ENCODE measurements around the gene MOGAT2. TPM values are rescaled to one million over a fixed set of nuclear protein-coding genes. Genes with fewer than 3 reads are reported as not detected.

MOGAT2 gene
- not detected in 2 replicates for total RNA-seq (2012; rRNA removed)
- polyA plus RNA-seq (2012; rRNA removed), result not detected in 2 replicates
- polyA plus RNA-seq (2012; cell fraction: cytosol; rRNA removed), result not detected in 2 replicates
- not detected in 2 replicates for polyA plus RNA-seq (2012; cell fraction: nucleus; rRNA removed; ENCODE audit: low replicate concordance)
- Bru-seq, nascent RNA, result percentile 6 among the genes with signal in this experiment
- not detected for BruChase-seq, experiment 1, labeled RNA remaining after a 6-hour chase
- not detected for BruChase-seq, experiment 2, labeled RNA remaining after a 2-hour chase
- long read RNA-seq, result 0 reads

DNA sequence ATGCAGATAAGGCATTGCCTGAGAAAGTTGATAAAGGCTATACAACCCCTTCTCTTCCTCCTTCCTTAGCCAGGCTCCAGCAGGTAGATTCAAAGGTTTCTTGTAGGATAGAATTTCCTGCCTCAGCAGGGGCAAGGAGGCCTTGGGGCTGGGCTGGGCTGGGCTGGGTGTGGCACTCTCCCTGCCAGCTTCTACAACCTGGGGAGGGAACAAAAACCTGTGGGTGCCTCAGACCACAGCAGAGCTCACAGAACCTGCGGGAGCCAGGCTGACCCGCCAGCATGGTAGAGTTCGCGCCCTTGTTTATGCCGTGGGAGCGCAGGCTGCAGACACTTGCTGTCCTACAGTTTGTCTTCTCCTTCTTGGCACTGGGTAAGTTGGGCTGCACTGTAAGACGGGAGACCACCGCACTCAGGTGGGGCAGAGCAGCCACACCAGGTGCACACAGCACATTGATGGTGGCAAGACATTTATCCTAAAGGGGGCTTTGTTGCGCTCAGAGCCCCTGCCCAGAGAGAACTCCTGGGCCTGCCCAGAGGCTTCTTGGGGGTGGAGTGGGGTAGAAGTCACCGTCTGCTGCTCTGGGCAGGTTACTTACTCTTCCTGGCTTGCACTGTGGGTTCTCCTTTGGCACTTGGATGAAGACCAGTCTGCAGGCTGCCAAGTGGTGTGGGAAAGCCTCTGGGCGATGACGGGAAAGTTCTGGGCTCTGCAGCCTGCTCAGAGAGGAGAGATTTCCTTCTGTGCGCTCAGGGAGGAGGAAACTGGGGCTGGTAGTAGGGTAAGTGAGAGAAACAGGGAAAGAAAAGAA lies at the start of gene MOGAT2:
TSS of gene MOGAT2 (plus strand) at position 231 of the 811 bp plus-strand sequence. CDS start at position 282, 51 bp downstream.
- Histone ChIP-seq H3K56ac (ENCODE audit: extremely low read depth, insufficient read depth, low read length) (no peak within 1 kb of the TSS), H3K4ac (ENCODE audit: low read depth, low read length) (no peak within 1 kb of the TSS), H2AFZ (replicated peaks; ENCODE audit: low read length, poor library complexity) (no peak within 1 kb of the TSS), H2AK9ac (replicated peaks; ENCODE audit: low read depth, low read length, poor library complexity) (no peak within 1 kb of the TSS), H3K4me3 (ENCODE audit: insufficient read depth, low read depth, low read length) (no peak within 1 kb of the TSS), H3K79me1 (ENCODE audit: low read depth in 1 of 2, low read length in 2 of 2) (no peaks in the 10 kb centered on the region), H2AK5ac (ENCODE audit: low read depth, low read length) (no peak within 1 kb of the TSS; the same call in 1 of the 2 replicates), H3K27ac (ENCODE audit: insufficient read depth, low read length) (no peak within 1 kb of the TSS), H4K8ac (ENCODE audit: low read depth in 2 of 2, low read length in 2 of 2) (no peak within 1 kb of the TSS), H2BK20ac (ENCODE audit: low read depth, low read length) (no peak within 1 kb of the TSS), H4K20me1 (ENCODE audit: insufficient read depth, low read length) (no peaks in the 10 kb centered on the region; the same call in 1 of the 2 replicates), H4K91ac (ENCODE audit: insufficient read depth, low read depth, low read length) (no peak within 1 kb of the TSS), H3K36me3 (ENCODE audit: control insufficient read depth, insufficient read depth, low read length) (no peaks in the 10 kb centered on the region), H3K4me1 (ENCODE audit: control insufficient read depth, insufficient read depth, low read length) (no peaks in the 10 kb centered on the region), H3K9me3 (ENCODE audit: control insufficient read depth, insufficient read depth, low read length) (no peaks in the 10 kb centered on the region), H3K9me1 (ENCODE audit: insufficient read depth, low read length) (no peaks in the 10 kb centered on the region), H3K27me3 (ENCODE audit: control insufficient read depth, insufficient read depth, low read length) (peaks cover 55% of the 10 kb centered on the region), H3K4me2 (ENCODE audit: low read depth, low read length) (no peak within 1 kb of the TSS), H3K18ac (ENCODE audit: low read depth, low read length) (no peak within 1 kb of the TSS), H2BK120ac (ENCODE audit: low read depth, low read length) (no peak within 1 kb of the TSS), H4K5ac (ENCODE audit: low read depth, low read length) (no peak within 1 kb of the TSS), H2BK15ac (ENCODE audit: low read depth, low read length) (no peak within 1 kb of the TSS), H2BK5ac (ENCODE audit: low read depth, low read length, poor library complexity, severe bottlenecking) (no peak within 1 kb of the TSS), H3K9ac (ENCODE audit: low read depth, low read length) (no peak within 1 kb of the TSS), H3K23ac (ENCODE audit: low read depth, low read length) (no peak within 1 kb of the TSS), H3K14ac (replicated peaks; ENCODE audit: low read depth, low read length) (no peak within 1 kb of the TSS)
- ChIA-PET POLR2A (ENCODE audit: unreplicated experiment) (no interaction called here), CTCF (no interaction called here)
- no peak for ATAC-seq (ENCODE audit: low read depth)
- 48% methylated on average over 4 of the region's 13 CpGs; no CpG with 5 or more reads in 1 of the 2 experiments for WGBS, 2 experiments (ENCODE audit: extremely low coverage in 2 of 2, insufficient read length in 1 of 2)
- TF ChIP-seq RCOR1 (IDR thresholded peaks at IDR 0.05; ENCODE audit: insufficient replicate concordance, low read length) (no peak), MXI1 (IDR thresholded peaks at IDR 0.05; ENCODE audit: borderline replicate concordance, low read depth, low read length) (no peak), FOS (IDR thresholded peaks at IDR 0.05; ENCODE audit: low read depth, low read length) (no peak), CEBPB (IDR thresholded peaks at IDR 0.05; ENCODE audit: low read depth, low read length) (no peak), BHLHE40 (IDR thresholded peaks at IDR 0.05; ENCODE audit: low read depth, low read length) (no peak)
- dilution Hi-C loops (cut with HindIII; ENCODE audit: low sequenced_read_pairs, unreplicated experiment) (no loop called here), in situ Hi-C loops (cut with MboI; ENCODE audit: low sequenced_read_pairs) (no loop called here), intact Hi-C loops (cut with micrococcal nuclease) (no loop called here)
- DNase-seq, result no peak
- BruUV-seq (replicated peaks), result no TSS peak
